ENCODE results near the gene UGCG.

UGCG gene

GRCh38 chr9:111969061-111969460 is 72.4 kb downstream of the UGCG start:
- Histone ChIP-seq H3K9me3 (ENCODE audit: control insufficient read depth, low read length) (no peaks in the 10 kb centered on the region), H2AFZ (no peak overlapping the region), H3K27ac (no peak overlapping the region), H3K9ac (no peak overlapping the region), H3K4me2 (ENCODE audit: low read length) (no peak overlapping the region), H3K27me3 (ENCODE audit: control insufficient read depth, insufficient read depth, low read length) (no peaks in the 10 kb centered on the region), H3K79me2 (no peaks in the 10 kb centered on the region), H3K4me1 (no peaks in the 10 kb centered on the region), H3K4me3 (ENCODE audit: low read depth, low read length) (no peak overlapping the region), H3K36me3 (ENCODE audit: control insufficient read depth, insufficient read depth, low read length) (no peaks in the 10 kb centered on the region)
- TF ChIP-seq, protein P1, sequence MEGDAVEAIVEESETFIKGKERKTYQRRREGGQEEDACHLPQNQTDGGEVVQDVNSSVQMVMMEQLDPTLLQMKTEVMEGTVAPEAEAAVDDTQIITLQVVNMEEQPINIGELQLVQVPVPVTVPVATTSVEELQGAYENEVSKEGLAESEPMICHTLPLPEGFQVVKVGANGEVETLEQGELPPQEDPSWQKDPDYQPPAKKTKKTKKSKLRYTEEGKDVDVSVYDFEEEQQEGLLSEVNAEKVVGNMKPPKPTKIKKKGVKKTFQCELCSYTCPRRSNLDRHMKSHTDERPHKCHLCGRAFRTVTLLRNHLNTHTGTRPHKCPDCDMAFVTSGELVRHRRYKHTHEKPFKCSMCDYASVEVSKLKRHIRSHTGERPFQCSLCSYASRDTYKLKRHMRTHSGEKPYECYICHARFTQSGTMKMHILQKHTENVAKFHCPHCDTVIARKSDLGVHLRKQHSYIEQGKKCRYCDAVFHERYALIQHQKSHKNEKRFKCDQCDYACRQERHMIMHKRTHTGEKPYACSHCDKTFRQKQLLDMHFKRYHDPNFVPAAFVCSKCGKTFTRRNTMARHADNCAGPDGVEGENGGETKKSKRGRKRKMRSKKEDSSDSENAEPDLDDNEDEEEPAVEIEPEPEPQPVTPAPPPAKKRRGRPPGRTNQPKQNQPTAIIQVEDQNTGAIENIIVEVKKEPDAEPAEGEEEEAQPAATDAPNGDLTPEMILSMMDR (IDR thresholded peaks at IDR 0.05), result no peak

DNA sequence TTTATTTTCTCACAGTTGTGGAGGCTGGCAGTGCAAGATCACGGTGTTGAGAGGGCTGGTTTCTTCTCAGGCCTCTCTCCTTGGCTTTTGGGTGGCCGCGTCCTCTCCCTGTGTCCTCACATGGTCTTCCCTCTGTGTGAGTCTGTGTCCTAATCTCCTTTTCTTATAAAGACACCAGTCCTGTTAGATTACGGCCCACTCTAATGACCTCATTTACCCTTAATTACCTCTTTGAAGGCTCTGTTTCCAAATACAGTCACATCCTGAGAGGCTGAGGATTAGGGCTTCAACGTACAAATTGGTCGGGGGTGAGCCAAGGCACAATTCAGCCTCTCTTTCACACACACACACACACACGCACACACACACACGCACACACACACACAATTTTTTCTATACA is 73.0 kb downstream of the UGCG start:
- Histone ChIP-seq H3K36me3 (ENCODE audit: control insufficient read depth, insufficient read depth, low read length) (no peaks in the 10 kb centered on the region), H3K4me1 (no peaks in the 10 kb centered on the region), H3K9ac (no peak overlapping the region), H3K27ac (no peak overlapping the region), H3K79me2 (no peaks in the 10 kb centered on the region), H2AFZ (no peak overlapping the region), H3K27me3 (ENCODE audit: control insufficient read depth, insufficient read depth, low read length) (no peaks in the 10 kb centered on the region), H3K9me3 (ENCODE audit: control insufficient read depth, low read length) (no peaks in the 10 kb centered on the region), H3K4me3 (ENCODE audit: low read depth, low read length) (no peak overlapping the region), H3K4me2 (ENCODE audit: low read length) (no peak overlapping the region)
- TF ChIP-seq, protein P1 (IDR thresholded peaks at IDR 0.05), result no peak

GRCh38 chr9:111970827-111971226 is 74.2 kb downstream of the UGCG start:
- Histone ChIP-seq H3K27me3 (ENCODE audit: control insufficient read depth, insufficient read depth, low read length) (no peaks in the 10 kb centered on the region), H3K79me2 (no peaks in the 10 kb centered on the region), H3K27ac (no peak overlapping the region), H3K36me3 (ENCODE audit: control insufficient read depth, insufficient read depth, low read length) (no peaks in the 10 kb centered on the region), H3K4me1 (no peaks in the 10 kb centered on the region), H3K4me2 (ENCODE audit: low read length) (no peak overlapping the region), H3K9ac (no peak overlapping the region), H3K9me3 (ENCODE audit: control insufficient read depth, low read length) (no peaks in the 10 kb centered on the region), H3K4me3 (ENCODE audit: low read depth, low read length) (no peak overlapping the region), H2AFZ (no peak overlapping the region)
- TF ChIP-seq, protein P1 (IDR thresholded peaks at IDR 0.05), result no peak

DNA sequence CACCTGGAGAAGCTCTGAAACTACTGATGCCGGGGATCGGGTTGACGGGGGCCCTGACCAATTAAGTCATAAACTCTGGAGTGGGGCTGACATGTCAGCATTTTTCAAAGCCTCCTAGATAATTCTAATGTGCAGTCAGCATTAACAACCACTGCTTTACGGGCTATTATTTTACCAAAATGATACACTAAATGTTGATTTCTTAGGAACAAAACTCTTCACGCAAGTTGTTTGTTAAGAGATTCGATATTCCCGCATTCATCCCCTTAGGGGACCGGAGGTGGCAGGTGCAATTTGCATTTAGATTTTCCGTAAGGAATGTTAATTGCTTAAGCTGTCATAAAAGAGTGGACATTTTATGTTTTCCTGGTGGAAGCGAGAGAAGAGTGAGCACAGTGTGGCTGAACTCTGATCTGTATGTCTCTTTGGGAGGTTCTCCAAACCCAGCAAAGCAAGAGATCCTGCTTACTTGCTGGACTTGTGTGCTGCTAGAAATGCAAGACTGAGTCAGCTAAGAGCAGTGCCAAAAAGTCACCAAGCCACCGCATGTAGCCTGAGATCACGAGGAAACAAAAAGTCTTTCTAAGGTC is 77.6 kb downstream of the UGCG start:
- Histone ChIP-seq H3K4me2 (ENCODE audit: low read length) (no peak overlapping the region), H3K27me3 (ENCODE audit: control insufficient read depth, insufficient read depth, low read length) (no peaks in the 10 kb centered on the region), H3K27ac (no peak overlapping the region), H3K4me1 (no peaks in the 10 kb centered on the region), H3K9me3 (ENCODE audit: control insufficient read depth, low read length) (no peaks in the 10 kb centered on the region), H3K79me2 (no peaks in the 10 kb centered on the region), H3K36me3 (ENCODE audit: control insufficient read depth, insufficient read depth, low read length) (no peaks in the 10 kb centered on the region), H2AFZ (no peak overlapping the region), H3K4me3 (ENCODE audit: low read depth, low read length) (no peak overlapping the region), H3K9ac (no peak overlapping the region)
- TF ChIP-seq, protein P1 (IDR thresholded peaks at IDR 0.05), result no peak

- TF ChIP-seq, protein P1 (IDR thresholded peaks at IDR 0.05), result no peak
- H3K9ac ChIP-seq, result no peak overlapping the region
- no peak overlapping the region for H2AFZ ChIP-seq
- H3K79me2 ChIP-seq, result no peaks in the 10 kb centered on the region
- H3K4me2 ChIP-seq (ENCODE audit: low read length), result no peak overlapping the region
- no peaks in the 10 kb centered on the region for H3K9me3 ChIP-seq (ENCODE audit: control insufficient read depth, low read length)
- no peaks in the 10 kb centered on the region for H3K36me3 ChIP-seq (ENCODE audit: control insufficient read depth, insufficient read depth, low read length)
- H3K27ac ChIP-seq, result no peak overlapping the region
- no peak overlapping the region for H3K4me3 ChIP-seq (ENCODE audit: low read depth, low read length)
- no peaks in the 10 kb centered on the region for H3K4me1 ChIP-seq
- no peaks in the 10 kb centered on the region for H3K27me3 ChIP-seq (ENCODE audit: control insufficient read depth, insufficient read depth, low read length)
Measured at GRCh38 chr9:111975709-111976108, 79.1 kb downstream of the UGCG start.

All from parathyroid adenoma (tissue), 2 donors.